HG03095 (cell line): Measurements from ENCODE around the gene MPIG6B.
"Not testable (repeated sequence)": the region's sequence is repeated elsewhere in the genome, so short reads cannot be mapped to it uniquely, and the experiment has no call there.

Source experiments
- ATAC-seq: cut with Tn5 transposase; IDR thresholded peaks from one replicate; pipeline ENCODE4 v1.9.1; 2021; ENCODE audit warnings: moderate library complexity; ENCODE audit not compliant: unreplicated experiment

MPIG6B gene

DNA sequence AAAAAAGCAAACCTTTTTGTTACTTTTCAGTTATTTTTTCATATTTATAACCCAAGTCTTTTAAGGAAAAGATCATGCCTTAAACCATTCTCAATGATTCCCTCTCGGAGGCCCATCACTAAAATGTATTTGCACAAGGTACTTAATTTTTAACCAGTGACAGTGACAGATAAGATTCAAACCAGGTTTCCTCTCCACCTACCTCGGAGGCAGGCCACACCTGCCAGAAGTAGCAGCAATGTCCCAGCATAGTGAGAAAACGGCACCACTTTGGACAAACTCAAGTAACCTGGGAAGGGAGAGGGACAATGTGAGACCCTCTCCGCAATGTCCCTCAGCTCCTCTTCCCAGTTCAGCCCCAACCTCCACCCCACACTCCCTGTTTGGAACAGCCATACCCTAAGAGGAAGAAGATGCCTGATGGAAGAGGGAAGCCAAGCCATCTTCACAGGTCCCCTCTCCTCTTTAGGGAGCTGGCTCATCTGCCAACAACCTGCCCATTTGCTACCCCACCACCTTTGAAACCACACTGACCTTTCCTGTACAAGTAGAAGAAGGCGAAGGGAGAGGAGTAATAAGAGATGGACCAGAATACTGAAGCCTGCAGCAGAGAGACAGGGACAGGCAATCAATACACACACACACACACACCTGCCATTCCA lies 22.3 kb upstream of the MPIG6B start:
- ATAC-seq, result no peak

DNA sequence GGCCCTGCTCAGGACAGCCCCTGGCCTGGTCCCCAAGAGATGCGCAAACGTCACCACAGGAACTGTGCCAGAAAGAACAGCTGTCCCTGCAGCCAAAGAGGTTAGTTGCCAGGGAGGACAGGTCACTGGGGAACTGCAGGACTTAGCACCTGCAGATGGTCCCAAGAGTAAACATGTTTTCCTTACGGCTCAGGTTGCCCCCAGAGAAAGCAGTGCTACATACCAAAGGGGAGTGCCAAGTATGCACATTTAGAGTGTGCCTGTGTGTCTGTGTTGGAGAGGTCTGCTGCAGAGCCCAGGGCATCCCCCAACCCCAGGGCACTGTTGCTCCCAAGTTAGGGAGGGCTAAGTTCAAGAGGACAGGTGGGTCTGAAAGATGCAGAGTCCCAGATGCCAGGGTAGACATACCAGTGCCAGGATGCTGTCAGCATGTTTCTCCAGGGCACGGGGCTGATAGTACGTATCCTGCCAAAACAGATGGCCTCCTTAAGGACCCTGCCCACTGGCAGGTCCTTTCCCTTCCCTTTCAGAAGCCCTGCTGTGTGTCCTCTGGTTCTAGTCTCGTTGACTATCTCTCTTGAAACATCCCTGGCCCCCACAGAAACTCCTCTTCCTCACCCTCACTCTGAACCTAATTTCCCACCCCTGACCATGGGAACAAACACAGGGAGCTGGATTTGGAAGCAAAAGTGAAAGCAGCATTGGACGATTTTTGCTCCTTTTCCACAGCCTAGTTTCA lies 21.3 kb upstream of the MPIG6B start:
- ATAC-seq, result no peak

DNA sequence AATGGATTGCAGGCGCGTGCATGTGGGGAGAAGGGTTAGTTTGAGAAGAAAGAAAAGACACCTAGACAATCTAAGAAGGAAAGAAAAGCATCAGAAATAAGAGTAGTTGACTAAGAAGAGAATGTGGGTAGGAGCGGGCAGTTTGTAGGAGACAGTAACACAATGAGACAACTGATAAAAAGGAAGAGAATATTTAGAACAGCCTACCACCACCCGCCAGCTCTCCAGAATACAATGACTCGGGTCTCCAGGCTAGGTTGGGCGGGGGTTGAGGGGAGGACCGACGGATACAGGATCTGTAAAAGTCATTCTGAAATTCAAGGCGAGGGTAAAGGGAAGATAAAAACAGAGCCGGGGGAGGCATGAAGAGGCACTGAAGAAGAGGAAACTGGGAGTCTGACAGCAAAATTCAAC lies 20.8 kb upstream of the MPIG6B start:
- no peak for ATAC-seq

DNA sequence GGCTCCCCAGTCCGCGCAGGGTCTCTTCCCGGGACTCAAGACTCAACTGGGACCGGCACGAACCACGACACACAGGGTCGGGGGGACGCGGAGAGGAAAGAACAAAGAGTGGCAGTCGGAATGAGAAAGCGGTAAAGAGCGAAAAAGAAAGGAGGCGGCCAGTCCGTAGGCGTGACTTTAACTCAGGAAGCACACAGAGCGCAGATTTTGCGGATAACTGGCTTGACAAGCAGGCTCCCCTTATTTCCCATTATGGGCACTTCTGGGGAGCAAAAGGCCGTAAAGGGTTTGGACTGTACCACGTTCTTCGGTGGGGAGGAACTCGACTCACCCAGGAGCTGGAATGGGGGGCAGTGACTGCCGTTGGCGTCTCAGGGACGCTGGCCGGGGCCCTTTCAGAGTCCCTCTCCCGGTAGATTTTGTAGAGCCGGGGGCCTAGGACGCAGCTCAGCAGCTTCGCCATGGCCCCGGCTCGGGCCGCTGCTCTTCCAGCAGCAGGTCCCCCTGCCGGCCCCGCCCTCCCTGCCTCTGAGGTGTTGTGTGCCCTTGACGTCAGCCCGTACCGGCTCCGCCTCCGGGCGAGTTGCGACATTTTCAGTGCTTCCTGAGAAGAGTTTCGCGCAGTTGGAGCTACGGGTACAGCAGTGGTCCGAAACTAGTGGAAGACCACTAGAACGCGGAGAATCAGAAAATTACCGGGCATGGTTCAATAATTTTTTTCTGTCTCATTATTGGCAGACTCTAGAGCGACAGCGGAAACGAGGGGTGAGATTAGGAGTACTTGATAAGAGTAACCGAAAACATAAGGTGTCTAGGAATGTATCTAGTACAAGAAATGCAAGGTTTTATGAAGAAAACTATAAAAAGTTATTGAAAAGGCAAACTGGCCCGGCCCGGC lies 20.1 kb upstream of the MPIG6B start, which contains the start of gene ABHD16A:
TSS of gene ABHD16A (minus strand) at position 506 of the 898 bp plus-strand sequence. CDS start at position 463, 43 bp downstream.
- ATAC-seq, result peak; percentile 74

- no peak for ATAC-seq
These were observed 17.2 kb upstream of the MPIG6B start for GRCh38 chr6:31705931-31706330.

DNA sequence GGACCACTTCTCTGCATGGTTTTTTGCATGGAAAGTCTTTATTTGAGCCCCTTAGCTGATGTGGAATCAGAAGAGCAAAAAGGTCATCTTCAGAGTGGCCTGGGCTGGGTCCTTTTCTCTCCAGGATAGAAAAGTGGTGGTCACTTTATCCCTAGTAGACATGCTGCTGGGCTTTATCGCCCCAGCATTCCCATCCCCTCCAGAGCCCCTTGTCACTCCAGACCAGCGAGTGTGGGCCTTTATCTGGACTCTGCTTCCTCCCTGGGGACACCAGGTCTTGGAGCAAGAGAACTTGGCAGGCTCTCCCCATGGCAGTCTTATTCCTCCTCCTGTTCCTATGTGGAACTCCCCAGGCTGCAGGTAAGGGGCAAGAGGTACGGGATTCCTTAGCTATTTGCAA lies 16.6 kb upstream of the MPIG6B start, which contains the start of gene LY6G6F:
TSS of gene LY6G6F (plus strand) at position 268 of the 400 bp plus-strand sequence. CDS start at position 309, 41 bp downstream.
- ATAC-seq, result no peak

- no peak for ATAC-seq
These were observed 15.5 kb upstream of the MPIG6B start for GRCh38 chr6:31707701-31708100.

DNA sequence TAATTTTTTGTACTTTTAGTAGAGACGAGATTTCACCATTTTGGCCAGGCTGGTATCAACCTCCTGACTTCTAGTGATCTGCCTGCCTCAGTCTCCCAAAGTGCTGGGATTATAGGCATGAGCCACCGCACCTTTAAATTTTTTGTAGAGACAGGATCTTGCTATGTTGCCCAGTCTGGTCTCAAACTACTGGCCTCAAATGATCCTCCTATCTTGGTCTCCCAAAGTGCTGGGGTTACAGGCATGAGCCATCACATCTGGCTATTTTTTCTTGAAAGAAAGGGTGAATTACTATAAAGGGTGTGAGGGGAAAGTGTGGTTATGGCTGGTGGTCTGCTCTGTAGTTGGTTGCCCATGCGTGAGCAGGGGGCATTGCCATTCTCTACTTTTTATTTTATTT lies 14.9 kb upstream of the MPIG6B start:
- no peak for ATAC-seq

- ATAC-seq, result not testable (repeated sequence)
These were observed 14.0 kb upstream of the MPIG6B start for GRCh38 chr6:31709157-31709556.

DNA sequence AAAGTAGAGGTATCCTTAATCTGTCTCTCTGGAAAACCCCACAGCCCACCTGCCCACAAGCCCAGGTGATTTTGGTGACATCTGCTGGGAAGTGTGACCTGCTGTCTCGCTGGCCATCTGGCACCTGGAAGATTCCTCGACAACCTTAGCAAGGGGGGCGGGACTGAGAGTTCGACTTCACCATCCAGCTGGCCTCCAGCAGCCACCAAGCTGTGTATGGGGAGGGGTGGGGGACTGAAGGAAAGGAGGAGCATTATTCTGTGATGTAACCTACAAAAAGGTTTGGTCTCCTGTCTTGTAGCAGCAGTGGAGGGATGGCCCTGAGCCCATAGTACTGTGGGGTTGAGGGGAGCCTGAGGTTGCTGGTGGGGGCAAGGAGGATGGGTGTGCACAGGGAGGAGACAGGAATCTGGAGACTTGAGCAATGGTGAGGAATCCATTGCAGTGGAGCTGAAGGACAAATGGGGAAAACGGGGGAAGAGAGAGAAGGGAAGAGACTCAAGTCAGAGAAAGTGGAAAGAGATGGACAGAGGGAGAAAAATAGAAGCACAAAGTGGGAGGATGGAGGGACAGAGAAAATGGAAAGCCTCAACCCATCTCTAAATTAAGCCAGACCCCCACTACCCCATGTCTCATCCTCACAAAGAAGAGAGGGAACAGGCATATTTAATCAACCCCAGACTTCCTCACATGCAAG lies 12.5 kb upstream of the MPIG6B start:
- no peak for ATAC-seq

- no peak for ATAC-seq
These were observed 11.9 kb upstream of the MPIG6B start for GRCh38 chr6:31711233-31711632.

- ATAC-seq, result no peak
These were observed 10.9 kb upstream of the MPIG6B start for GRCh38 chr6:31712296-31712695.

GRCh38 chr6:31713465-31713864 lies 9.7 kb upstream of the MPIG6B start:
- ATAC-seq, result no peak

- ATAC-seq, result no peak
These were observed 9.0 kb upstream of the MPIG6B start for GRCh38 chr6:31713991-31714684.

DNA sequence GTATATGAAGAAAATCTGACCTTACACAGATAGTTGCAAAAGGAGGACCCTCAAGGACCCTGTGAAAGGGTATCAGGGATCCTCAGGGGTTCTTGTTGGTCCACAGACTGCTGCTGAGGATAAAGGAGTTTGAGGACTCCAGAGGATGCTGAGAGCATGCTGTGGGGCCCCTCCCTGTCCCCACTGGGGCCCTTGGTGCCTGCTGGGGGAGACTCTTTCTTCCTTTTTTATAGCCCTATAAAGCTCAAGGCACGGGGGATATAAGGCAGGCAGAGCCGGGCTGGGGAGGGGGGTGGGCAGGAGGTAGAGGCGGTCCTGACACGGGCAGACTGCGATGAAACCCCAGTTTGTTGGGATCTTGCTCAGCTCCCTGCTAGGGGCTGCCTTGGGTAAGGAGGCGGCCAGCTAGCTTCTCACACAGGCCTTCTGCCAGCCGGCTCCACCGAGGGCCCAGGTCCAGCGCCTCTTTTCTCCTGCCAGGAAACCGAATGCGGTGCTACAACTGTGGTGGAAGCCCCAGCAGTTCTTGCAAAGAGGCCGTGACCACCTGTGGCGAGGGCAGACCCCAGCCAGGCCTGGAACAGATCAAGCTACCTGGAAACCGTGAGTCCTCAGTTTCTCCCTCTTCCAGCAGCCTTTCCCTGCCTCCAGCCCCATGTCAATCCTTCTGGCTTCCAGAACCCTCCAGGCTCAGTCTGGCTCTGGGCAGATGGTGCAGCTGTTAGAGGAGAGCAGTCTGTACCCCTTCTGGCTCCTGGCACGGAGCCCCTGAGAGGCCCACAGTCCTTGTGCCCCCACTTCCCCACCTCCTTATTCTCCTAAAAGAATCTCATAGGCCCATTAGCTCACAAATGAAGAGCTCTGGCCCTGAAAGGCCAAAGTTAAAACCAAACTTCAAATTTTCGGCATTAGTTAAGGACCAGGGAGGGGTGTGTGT lies 7.9 kb upstream of the MPIG6B start, which contains the start of gene LY6G6D:
TSS of gene LY6G6D (plus strand) at position 327 of the 937 bp plus-strand sequence. CDS start at position 335, 8 bp downstream.
- no peak for ATAC-seq

DNA sequence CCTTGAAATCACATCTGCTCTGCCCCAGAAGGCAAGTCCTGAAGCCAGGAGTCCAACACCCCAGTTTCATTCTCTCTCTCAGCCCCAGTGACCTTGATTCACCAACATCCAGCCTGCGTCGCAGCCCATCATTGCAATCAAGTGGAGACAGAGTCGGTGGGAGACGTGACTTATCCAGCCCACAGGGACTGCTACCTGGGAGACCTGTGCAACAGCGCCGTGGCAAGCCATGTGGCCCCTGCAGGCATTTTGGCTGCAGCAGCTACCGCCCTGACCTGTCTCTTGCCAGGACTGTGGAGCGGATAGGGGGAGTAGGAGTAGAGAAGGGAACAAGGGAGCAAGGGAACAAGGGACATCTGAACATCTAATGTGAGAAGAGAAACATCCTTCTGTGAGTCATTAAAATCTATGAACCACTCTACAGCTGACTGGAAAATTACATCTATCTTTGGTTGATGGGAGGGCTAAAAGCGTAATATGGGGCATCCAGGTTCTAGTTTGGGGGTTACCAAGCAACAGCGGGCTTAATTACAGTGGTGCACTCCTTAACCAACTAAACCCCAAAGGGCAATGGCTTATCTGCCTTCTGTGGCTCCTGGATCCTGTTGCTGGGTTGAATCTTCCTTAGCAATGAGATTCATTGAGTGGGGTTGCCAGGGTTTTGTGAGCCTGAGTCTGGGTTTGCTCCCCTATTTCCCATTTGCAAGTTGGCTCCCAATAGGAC lies 5.5 kb upstream of the MPIG6B start:
- ATAC-seq, result no peak

- ATAC-seq, result no peak
These were observed 4.9 kb upstream of the MPIG6B start for GRCh38 chr6:31718265-31718664.

- ATAC-seq, result no peak
These were observed 4.2 kb upstream of the MPIG6B start for GRCh38 chr6:31719001-31719400.
